C4-2B (cell line): Measurements from ENCODE around the gene CALML5.

Experiments used
- CTCF ChIP-seq: fragments of 450-650 bp; conservative IDR thresholded peaks from 2 replicates; pipeline ENCODE4 v1.5.1; 2017; ENCODE audit warnings: mild to moderate bottlenecking
- ZFX ChIP-seq: fragments of 450-650 bp; IDR thresholded peaks from 2 replicates; pipeline ENCODE4 v1.6.1; 2017

- TF ChIP-seq CTCF, result no peak
- no peak for TF ChIP-seq ZFX
These were observed 40.7 kb upstream of the CALML5 start for GRCh38 chr10:5540080-5540479.
